ENCODE results near the gene MAGI1. TPM values are rescaled to one million over a fixed set of nuclear protein-coding genes. Genes with fewer than 3 reads are reported as not detected.

MAGI1 gene
- total RNA-seq, 1 experiment from 2014 or later: 38.6 TPM

DNA sequence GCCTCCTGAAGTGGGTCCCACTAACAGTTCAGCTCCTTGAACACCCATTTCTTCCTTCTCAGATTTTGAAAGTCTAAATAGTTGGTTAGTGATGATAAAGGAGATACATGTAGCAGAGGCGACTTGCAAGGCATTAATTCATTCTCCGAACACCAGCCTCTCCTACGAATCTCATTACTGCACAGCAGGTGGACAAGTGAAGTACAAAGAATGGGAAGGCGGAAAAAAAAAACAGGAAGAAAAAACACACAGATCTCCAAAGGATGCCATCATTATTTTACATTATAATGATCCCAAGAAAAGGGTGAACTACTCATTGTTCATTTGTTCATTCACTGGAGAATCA is 276.5 kb downstream of the MAGI1 start:
- Histone ChIP-seq H3K9ac (ENCODE audit: low read length) (no peak overlapping the region), H3K27ac (ENCODE audit: low read depth, low read length) (no peak overlapping the region), H3K4me1 (ENCODE audit: control insufficient read depth in 1 of 2, insufficient read depth in 2 of 2, low read length in 2 of 2) (no peaks in the 10 kb centered on the region), H3K36me3 (ENCODE audit: control insufficient read depth in 1 of 2, insufficient read depth in 2 of 2, low read length in 2 of 2) (no peaks in the 10 kb centered on the region), H2AFZ (ENCODE audit: low read depth, low read length, poor library complexity, severe bottlenecking) (no peak overlapping the region), H3K27me3 (ENCODE audit: insufficient read depth, low read length) (no peaks in the 10 kb centered on the region), H3K9me3 (ENCODE audit: control insufficient read depth in 1 of 2, insufficient read depth in 1 of 2, low read depth in 1 of 2, low read length in 2 of 2) (no peaks in the 10 kb centered on the region), H3K4me3 (replicated peaks in 1 of 2; ENCODE audit: low read depth in 1 of 2, low read length in 2 of 2) (no peak overlapping the region), H3K4me2 (ENCODE audit: low read length) (no peak overlapping the region), H3K9me2 (ENCODE audit: insufficient read depth) (no peaks in the 10 kb centered on the region), H3K79me2 (ENCODE audit: insufficient read depth, low read length) (peaks cover 3% of the 10 kb centered on the region; the same call in 1 of the 2 replicates), H4K20me1 (ENCODE audit: insufficient read depth) (no peaks in the 10 kb centered on the region)
- no TSS peak for BruUV-seq (replicated peaks)
- TF ChIP-seq POLR2AphosphoS5 (IDR thresholded peaks at IDR 0.05; ENCODE audit: low read depth, low read length): no peak
- no peak for TF ChIP-seq EZH2phosphoT487 (IDR thresholded peaks at IDR 0.05; ENCODE audit: borderline replicate concordance)
- TF ChIP-seq, protein P1, sequence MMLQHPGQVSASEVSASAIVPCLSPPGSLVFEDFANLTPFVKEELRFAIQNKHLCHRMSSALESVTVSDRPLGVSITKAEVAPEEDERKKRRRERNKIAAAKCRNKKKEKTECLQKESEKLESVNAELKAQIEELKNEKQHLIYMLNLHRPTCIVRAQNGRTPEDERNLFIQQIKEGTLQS (IDR thresholded peaks at IDR 0.05): no peak
- no peak for TF ChIP-seq CEBPB (IDR thresholded peaks at IDR 0.05; ENCODE audit: low read depth)
- TF ChIP-seq RAD21 (IDR thresholded peaks at IDR 0.05; ENCODE audit: low read depth): no peak
- no peak for TF ChIP-seq JUND (IDR thresholded peaks at IDR 0.05)
- no peak for TF ChIP-seq ELF1 (IDR thresholded peaks at IDR 0.05; ENCODE audit: borderline replicate concordance, low read depth)
- no peak for TF ChIP-seq POLR2A (IDR thresholded peaks at IDR 0.05; ENCODE audit: borderline replicate concordance, extremely low read depth, insufficient read depth, insufficient read length)
- TF ChIP-seq, protein P2, sequence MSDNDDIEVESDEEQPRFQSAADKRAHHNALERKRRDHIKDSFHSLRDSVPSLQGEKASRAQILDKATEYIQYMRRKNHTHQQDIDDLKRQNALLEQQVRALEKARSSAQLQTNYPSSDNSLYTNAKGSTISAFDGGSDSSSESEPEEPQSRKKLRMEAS (IDR thresholded peaks at IDR 0.05): no peak
- TF ChIP-seq, protein P3, sequence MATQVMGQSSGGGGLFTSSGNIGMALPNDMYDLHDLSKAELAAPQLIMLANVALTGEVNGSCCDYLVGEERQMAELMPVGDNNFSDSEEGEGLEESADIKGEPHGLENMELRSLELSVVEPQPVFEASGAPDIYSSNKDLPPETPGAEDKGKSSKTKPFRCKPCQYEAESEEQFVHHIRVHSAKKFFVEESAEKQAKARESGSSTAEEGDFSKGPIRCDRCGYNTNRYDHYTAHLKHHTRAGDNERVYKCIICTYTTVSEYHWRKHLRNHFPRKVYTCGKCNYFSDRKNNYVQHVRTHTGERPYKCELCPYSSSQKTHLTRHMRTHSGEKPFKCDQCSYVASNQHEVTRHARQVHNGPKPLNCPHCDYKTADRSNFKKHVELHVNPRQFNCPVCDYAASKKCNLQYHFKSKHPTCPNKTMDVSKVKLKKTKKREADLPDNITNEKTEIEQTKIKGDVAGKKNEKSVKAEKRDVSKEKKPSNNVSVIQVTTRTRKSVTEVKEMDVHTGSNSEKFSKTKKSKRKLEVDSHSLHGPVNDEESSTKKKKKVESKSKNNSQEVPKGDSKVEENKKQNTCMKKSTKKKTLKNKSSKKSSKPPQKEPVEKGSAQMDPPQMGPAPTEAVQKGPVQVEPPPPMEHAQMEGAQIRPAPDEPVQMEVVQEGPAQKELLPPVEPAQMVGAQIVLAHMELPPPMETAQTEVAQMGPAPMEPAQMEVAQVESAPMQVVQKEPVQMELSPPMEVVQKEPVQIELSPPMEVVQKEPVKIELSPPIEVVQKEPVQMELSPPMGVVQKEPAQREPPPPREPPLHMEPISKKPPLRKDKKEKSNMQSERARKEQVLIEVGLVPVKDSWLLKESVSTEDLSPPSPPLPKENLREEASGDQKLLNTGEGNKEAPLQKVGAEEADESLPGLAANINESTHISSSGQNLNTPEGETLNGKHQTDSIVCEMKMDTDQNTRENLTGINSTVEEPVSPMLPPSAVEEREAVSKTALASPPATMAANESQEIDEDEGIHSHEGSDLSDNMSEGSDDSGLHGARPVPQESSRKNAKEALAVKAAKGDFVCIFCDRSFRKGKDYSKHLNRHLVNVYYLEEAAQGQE (IDR thresholded peaks at IDR 0.05; ENCODE audit: low read depth): no peak
- no peak for TF ChIP-seq FOSL1 (IDR thresholded peaks at IDR 0.05; ENCODE audit: low read depth)
- intact Hi-C loops (cut with micrococcal nuclease): no loop called here
- ChIA-PET RAD21 (ENCODE audit: low non-redundant PET in 1 of 2, low total read pairs in 2 of 2, uncharacterized antibody in 2 of 2, unreplicated experiment in 2 of 2) (no interaction called here), CTCF (no interaction called here), POLR2A (no interaction called here)
- DNase-seq (ENCODE audit: low read depth, low spot score): no peak
- no peak for ATAC-seq
